Astrocyte (in vitro differentiated cells and primary cell): Measurements from ENCODE around the gene NFS1.

Experiments used
- EZH2 ChIP-seq: IDR thresholded peaks from 2 replicates; pipeline ENCODE4 v1.6.1; 2012; ENCODE audit warnings: mild to moderate bottlenecking, low read length, inconsistent platforms; ENCODE audit not compliant: insufficient read depth
- TF ChIP-seq, protein P1 (sequence below): IDR thresholded peaks from 2 replicates; pipeline ENCODE4 v1.5.1; 2011; ENCODE audit warnings: low read depth, mild to moderate bottlenecking, inconsistent platforms, low read length, moderate library complexity; ENCODE audit not compliant: insufficient read depth

DNA sequence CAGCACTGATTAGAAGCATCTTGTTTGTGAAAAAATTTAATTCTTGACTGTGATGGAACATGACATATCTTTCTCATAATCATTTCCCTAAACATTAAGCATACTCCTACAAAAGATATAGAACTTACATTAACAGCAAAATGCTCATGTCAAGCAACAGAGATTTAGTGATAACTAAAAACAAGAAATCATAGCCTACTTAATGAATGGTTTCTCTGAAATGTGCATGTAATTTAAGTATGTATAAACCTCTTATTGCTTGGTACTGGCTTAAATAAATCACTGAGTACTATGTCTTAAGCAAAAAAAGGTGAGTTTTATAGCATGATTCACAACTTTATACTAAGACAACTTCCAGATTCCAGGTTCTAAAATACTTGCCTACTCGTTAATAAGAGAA, 9.3 kb upstream of the NFS1 start:
- no peak for TF ChIP-seq EZH2
- TF ChIP-seq, protein P1, sequence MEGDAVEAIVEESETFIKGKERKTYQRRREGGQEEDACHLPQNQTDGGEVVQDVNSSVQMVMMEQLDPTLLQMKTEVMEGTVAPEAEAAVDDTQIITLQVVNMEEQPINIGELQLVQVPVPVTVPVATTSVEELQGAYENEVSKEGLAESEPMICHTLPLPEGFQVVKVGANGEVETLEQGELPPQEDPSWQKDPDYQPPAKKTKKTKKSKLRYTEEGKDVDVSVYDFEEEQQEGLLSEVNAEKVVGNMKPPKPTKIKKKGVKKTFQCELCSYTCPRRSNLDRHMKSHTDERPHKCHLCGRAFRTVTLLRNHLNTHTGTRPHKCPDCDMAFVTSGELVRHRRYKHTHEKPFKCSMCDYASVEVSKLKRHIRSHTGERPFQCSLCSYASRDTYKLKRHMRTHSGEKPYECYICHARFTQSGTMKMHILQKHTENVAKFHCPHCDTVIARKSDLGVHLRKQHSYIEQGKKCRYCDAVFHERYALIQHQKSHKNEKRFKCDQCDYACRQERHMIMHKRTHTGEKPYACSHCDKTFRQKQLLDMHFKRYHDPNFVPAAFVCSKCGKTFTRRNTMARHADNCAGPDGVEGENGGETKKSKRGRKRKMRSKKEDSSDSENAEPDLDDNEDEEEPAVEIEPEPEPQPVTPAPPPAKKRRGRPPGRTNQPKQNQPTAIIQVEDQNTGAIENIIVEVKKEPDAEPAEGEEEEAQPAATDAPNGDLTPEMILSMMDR, result no peak
